Immature natural killer cell (primary cell): ENCODE measurements around the gene NUDT17. TPM values are rescaled to one million over a fixed set of nuclear protein-coding genes. Genes with fewer than 3 reads are reported as not detected.
"Not testable (repeated sequence)": the region's sequence is repeated elsewhere in the genome, so short reads cannot be mapped to it uniquely, and the experiment has no call there.

ENCODE experiments used
- DNase-seq, 3 donors: peaks; one replicate each; pipeline ENCODE4 v3.0.0; 2022; ENCODE audit warnings: mixed read lengths in 1 of 3
- H3K27ac Mint-ChIP-seq, 6 donors: one replicate each; pipeline ENCODE4 v1.8.0; 2020; ENCODE audit warnings: mixed read lengths in 6 of 6, mild to moderate bottlenecking in 5 of 6, inconsistent platforms in 4 of 6, moderate library complexity in 3 of 6
- H3K27me3 Mint-ChIP-seq, 3 donors: one replicate each; pipeline ENCODE4 v1.8.0; 2020 to 2021; ENCODE audit warnings: low read depth in 3 of 3, mild to moderate bottlenecking in 3 of 3, mixed read lengths in 3 of 3, moderate library complexity in 3 of 3, inconsistent platforms in 1 of 3
- H3K36me3 Mint-ChIP-seq, 3 donors: one replicate each; pipeline ENCODE4 v1.8.0; 2020; ENCODE audit warnings: mixed read lengths in 3 of 3, inconsistent platforms in 2 of 3, mild to moderate bottlenecking in 2 of 3
- H3K4me1 Mint-ChIP-seq, 2 donors: one replicate each; pipeline ENCODE4 v1.8.0; 2020; ENCODE audit warnings: inconsistent platforms in 2 of 2, mild to moderate bottlenecking in 2 of 2, mixed read lengths in 2 of 2, moderate library complexity in 1 of 2
- H3K4me3 Mint-ChIP-seq, 5 donors: one replicate each; pipeline ENCODE4 v1.8.0; 2020; ENCODE audit warnings: mild to moderate bottlenecking in 5 of 5, mixed read lengths in 5 of 5, inconsistent platforms in 3 of 5, moderate library complexity in 3 of 5
- H3K9me3 Mint-ChIP-seq, 6 donors: one replicate each; pipeline ENCODE4 v1.8.0; 2020; ENCODE audit warnings: mild to moderate bottlenecking in 6 of 6, mixed read lengths in 6 of 6, inconsistent platforms in 4 of 6, moderate library complexity in 3 of 6
- polyA plus RNA-seq, 3 donors: library from polyadenylated mRNA; unstranded; fragments of 300-500 nt; fragmentation: Illumina TruSeq; gene quantifications; one replicate each; pipeline ENCODE4 v1.2.3, GENCODE V29; 2021

NUDT17 gene, protein sequence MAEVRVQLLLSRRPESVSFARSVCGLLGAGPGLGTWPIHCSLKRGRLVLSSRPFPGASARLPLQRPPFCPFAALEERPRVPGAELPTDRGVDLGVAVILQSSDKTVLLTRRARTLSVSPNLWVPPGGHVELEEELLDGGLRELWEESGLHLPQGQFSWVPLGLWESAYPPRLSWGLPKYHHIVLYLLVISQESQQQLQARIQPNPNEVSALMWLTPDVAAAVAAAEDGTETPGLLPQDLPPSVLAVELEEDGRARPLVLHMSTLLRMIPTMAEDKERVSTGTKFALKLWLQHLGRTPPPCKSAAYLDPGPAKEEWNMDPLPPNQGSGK
- 1 to 10 TPM in 2 of 3 donors, not detected in 1; 3.8 to 4.1 TPM for polyA plus RNA-seq

DNA sequence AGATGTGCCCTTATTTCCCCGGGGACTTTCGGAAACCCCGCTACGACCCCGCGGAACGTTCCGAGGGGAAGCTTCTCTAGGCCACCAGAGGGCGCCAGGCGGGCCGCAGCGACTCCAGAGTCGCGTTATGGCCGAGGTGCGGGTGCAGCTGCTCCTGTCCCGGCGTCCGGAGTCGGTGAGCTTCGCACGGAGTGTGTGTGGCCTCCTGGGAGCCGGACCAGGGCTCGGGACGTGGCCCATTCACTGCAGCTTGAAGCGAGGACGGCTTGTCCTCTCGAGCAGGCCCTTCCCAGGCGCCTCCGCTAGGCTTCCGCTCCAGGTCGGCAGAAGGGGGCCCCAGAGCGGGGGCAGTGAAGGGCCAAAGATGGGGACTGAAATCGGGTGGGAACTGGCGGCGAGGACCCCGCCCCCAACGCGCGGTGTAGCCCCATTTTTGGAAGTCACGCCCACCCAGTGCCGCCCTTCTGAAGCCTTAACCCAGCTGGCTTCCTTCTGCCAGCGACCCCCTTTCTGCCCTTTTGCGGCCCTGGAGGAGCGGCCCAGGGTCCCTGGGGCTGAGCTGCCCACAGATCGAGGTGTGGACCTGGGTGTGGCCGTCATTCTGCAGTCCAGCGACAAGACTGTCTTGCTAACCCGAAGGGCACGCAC, at the start of gene NUDT17:
Gene NUDT17, plus strand, starts transcription at position 117 of the 648 bp plus-strand sequence. Its CDS starts 11 bp downstream, at position 128.
- Mint-ChIP-seq H3K27ac (peak within 1 kb of the TSS; percentile 19 to 84 (median 64)), H3K9me3 (no peaks in the 10 kb centered on the region), H3K36me3 (peaks cover 1 to 23% (median 17%) of the 10 kb centered on the region in 3 donors), H3K4me1 (peaks cover 6 to 7% of the 10 kb centered on the region in 2 donors), H3K27me3 (no peaks in the 10 kb centered on the region), H3K4me3 (no peak within 1 kb of the TSS)
- peak; percentile 68 to 75 (median 73) for DNase-seq

DNA sequence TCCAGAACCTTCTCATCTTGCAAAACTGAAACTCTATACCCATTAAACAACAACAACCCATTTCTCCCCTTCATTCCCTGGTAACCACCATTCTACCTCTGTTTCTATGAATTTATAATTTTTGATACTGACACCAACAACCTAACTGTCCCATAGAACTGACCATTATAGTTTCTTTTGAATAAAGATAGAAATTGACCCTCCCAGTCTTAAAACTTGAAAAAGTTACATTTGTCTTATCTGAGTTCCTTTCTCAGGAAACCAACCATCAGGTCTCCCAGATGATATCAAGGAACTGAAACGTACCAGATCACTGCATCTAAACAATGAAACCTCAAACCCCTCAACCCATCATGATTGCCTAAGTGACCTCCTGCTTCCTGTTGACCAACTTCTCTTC, 48.7 kb upstream of the NUDT17 start:
- Mint-ChIP-seq H3K4me1 (peaks cover 35 to 50% of the 10 kb centered on the region in 2 donors), H3K36me3 (peaks cover 24 to 54% (median 48%) of the 10 kb centered on the region in 3 donors), H3K27ac (peak overlapping the region in 2 of 6 donors; percentile 26 to 35), H3K9me3 (peaks cover 7 to 30% (median 21%) of the 10 kb centered on the region in 6 donors), H3K27me3 (peaks cover 2 to 7% (median 2%) of the 10 kb centered on the region in 3 donors), H3K4me3 (peak overlapping the region in 1 of 5 donors; percentile 28)
- no peak for DNase-seq

DNA sequence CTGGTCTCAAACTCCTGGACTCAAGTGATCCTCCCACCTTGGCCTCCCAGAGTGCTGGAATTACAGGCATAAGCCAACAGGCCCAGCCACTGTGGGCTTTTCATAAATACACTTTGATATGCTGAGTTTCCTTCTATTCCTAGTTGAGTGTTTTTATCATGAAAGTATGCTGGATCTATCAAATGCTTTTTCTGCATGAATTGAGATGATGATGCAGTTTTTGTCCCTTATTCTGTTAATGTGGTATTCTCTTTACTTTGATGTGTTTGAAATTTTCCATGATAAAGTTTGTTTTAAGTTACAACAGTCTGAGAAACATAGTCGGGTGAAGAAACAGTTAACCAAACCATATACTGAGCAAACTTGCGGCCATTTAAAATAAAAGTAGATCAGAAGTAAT, 45.6 kb upstream of the NUDT17 start:
- peaks cover 6 to 30% (median 21%) of the 10 kb centered on the region in 6 donors for H3K9me3 Mint-ChIP-seq
- H3K27ac Mint-ChIP-seq: peak overlapping the region in 3 of 6 donors; percentile 9 to 42 (median 23)
- no peak overlapping the region for H3K4me3 Mint-ChIP-seq
- peaks cover 24 to 48% (median 36%) of the 10 kb centered on the region in 3 donors for H3K36me3 Mint-ChIP-seq
- peaks cover 0 to 6% (median 0%) of the 10 kb centered on the region in 3 donors for H3K27me3 Mint-ChIP-seq
- no peak for DNase-seq
- H3K4me1 Mint-ChIP-seq: peaks cover 53 to 66% of the 10 kb centered on the region in 2 donors

DNA sequence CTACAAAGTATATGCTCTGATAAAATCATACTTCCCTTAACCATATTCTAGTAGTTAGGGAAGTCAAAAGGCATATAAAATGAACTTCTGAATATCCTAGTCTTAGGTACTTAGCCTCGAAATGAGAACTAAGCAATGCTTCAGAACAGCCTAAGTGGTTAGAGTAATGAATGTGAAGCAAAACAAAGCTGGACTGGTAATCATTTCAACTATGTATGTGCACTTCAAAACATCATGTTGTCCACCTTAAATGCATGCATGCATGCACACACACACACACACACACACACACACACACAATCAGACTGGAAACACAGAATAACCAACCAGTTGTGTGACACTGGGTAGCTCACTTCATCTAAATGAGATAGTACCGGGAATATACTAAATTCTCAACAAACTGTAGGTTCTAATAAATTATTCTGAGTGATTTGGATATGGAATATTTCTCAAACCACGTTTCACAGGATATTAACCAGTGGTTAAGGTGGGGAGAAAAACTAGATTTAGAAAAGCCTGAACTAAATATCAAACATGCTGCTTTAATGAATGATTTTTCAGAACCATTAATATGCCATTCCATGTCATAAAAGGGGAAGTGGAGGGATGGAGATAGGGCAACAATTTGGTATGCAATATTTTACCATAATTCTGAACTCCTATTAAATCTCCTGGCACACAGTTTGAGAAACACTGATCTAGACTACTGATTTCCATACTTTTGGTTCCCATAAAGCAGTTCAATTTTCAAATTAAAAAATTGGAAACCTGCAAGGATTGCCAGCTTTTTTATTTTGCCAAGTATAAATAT, 41.0 kb upstream of the NUDT17 start:
- Mint-ChIP-seq H3K4me3 (peak overlapping the region in 3 of 5 donors; percentile 6 to 63 (median 13)), H3K4me1 (peaks cover 53 to 85% of the 10 kb centered on the region in 2 donors), H3K27ac (no peak overlapping the region), H3K36me3 (peaks cover 0 to 5% (median 3%) of the 10 kb centered on the region in 3 donors), H3K27me3 (peaks cover 0 to 2% (median 0%) of the 10 kb centered on the region in 3 donors), H3K9me3 (no peaks in the 10 kb centered on the region)
- no peak for DNase-seq

DNA sequence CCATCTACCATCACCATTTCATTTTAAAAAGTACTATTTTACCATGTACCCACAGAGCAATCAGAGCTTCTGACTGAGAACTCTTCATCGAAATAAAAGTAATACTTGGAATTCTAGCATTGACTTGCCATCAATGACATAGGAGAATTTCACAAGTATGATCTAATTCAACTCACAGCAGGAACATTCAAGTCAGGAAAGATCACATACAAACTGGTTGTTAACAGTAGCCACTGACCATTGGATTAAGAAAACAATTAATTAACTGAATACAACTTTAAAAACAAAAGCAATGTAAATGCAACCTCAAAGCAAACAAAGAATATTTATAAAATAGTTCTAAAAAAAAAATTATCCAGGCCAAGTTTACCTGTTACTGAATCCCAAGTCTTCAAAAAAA, 40.4 kb upstream of the NUDT17 start:
- Mint-ChIP-seq H3K4me1 (peaks cover 49 to 79% of the 10 kb centered on the region in 2 donors), H3K27me3 (peaks cover 0 to 2% (median 0%) of the 10 kb centered on the region in 3 donors), H3K9me3 (no peaks in the 10 kb centered on the region), H3K36me3 (peaks cover 0 to 3% (median 0%) of the 10 kb centered on the region in 3 donors), H3K27ac (no peak overlapping the region), H3K4me3 (peak overlapping the region in 1 of 5 donors; percentile 13)
- no peak for DNase-seq

DNA sequence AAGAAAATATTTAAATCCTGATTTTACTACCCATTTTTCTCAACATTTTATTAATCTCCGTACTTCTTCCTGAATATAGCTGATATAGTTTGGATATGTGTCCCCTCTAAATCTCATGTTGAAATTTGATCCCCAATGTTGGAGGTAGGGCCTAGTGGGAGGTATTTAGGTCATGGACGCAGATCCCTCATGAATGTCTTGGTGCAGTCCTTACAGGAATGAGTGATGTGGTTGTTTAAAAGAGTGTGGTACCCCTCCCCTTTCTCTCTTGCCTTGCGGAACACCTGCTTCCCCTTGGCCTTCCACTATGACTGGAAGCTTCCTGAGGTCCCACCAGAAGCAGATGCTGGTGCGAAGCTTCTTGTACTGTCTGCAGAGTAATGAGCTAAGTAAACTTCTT, 39.0 kb upstream of the NUDT17 start:
- no peak for DNase-seq
- no peak overlapping the region for H3K4me3 Mint-ChIP-seq
- no peak overlapping the region for H3K27ac Mint-ChIP-seq
- H3K36me3 Mint-ChIP-seq: peaks cover 0 to 3% (median 0%) of the 10 kb centered on the region in 3 donors
- H3K9me3 Mint-ChIP-seq: no peaks in the 10 kb centered on the region
- peaks cover 43 to 69% of the 10 kb centered on the region in 2 donors for H3K4me1 Mint-ChIP-seq
- peaks cover 0 to 2% (median 0%) of the 10 kb centered on the region in 3 donors for H3K27me3 Mint-ChIP-seq

DNA sequence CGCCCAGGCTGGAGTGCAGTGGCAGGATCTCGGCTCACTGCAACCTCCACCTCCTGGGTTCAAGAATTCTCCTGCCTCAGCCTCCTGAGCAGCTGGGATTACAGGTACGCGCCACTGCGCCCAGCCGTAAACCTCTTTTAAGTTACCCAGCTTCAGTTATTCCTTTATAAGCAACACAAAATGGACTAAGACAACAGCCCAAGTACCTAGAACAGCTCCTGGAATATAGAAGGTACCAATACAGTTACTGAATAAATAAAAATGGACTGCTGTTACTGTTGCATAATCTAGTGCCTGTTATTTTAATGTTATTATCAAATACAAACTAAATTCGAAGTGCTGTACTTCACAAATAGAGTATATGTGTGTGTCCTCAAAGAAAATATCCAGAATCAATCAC, 38.6 kb upstream of the NUDT17 start:
- Mint-ChIP-seq H3K27me3 (peaks cover 0 to 2% (median 0%) of the 10 kb centered on the region in 3 donors), H3K4me3 (no peak overlapping the region), H3K4me1 (peaks cover 43 to 64% of the 10 kb centered on the region in 2 donors), H3K9me3 (no peaks in the 10 kb centered on the region), H3K36me3 (peaks cover 0 to 3% (median 0%) of the 10 kb centered on the region in 3 donors), H3K27ac (no peak overlapping the region)
- no peak for DNase-seq

DNA sequence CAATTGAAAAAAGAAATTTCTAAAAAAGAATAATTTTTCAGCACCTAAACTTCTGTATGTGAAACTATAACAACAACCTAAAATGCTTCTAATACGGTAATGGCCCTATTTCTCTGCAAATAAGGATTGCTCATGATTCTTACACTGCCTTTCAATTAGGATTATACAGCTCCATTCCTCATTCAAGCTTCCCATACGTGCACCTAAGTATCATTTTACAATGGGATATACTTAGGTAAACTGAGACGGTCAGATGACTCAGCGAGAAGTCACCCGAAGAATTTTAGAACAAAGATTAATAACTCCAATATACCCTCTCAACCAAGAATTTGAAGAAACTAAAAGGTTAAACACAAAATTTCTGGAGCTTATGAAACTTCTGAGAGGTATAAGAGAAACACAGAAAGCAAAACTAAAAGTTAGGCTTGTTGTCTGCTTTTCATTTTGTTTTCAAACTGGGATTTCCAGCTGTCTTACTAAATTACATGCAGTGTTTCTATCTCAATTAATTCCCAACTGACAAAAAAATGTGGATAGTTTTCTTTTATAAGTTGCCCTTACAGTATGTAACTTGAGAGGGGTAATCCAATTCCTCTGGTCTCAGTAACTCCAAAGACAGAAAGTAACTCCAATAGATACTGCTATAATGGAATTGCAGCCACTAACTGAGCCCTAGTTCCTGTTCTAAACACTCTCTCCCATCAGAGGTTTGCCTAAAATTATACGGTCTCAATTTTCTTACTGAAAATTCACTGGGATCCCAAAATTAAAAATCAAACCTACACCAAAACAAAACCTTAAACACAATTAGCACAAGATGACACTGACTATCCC, 32.2 kb upstream of the NUDT17 start:
- H3K4me1 Mint-ChIP-seq: peaks cover 8 to 21% of the 10 kb centered on the region in 2 donors
- not testable (repeated sequence) for H3K9me3 Mint-ChIP-seq, DNase-seq, H3K27me3 Mint-ChIP-seq, H3K36me3 Mint-ChIP-seq, H3K27ac Mint-ChIP-seq, H3K4me3 Mint-ChIP-seq

DNA sequence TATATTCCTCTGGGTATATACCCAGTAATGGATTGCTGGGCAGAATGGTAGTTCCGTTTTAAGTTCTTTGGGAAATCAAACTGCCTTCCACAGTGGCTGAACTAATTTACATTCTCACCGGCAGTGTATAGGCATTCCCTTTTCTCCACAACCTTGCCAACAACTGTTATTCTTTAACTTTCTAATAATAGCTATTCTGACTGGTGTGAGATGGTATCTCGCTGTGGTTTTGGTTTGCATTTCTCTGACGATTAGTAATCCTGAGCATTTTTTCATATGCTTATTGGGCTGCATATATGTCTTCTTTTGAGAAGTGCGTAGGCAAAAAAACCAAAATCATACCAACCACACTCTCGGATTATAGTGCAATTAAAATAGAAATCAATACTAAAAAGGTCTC, 27.3 kb upstream of the NUDT17 start:
- H3K4me1 Mint-ChIP-seq: peaks cover 7 to 22% of the 10 kb centered on the region in 2 donors
- DNase-seq: peak in 1 of 3 donors; percentile 23
- not testable (repeated sequence) for H3K4me3 Mint-ChIP-seq, H3K36me3 Mint-ChIP-seq, H3K27ac Mint-ChIP-seq, H3K9me3 Mint-ChIP-seq, H3K27me3 Mint-ChIP-seq

DNA sequence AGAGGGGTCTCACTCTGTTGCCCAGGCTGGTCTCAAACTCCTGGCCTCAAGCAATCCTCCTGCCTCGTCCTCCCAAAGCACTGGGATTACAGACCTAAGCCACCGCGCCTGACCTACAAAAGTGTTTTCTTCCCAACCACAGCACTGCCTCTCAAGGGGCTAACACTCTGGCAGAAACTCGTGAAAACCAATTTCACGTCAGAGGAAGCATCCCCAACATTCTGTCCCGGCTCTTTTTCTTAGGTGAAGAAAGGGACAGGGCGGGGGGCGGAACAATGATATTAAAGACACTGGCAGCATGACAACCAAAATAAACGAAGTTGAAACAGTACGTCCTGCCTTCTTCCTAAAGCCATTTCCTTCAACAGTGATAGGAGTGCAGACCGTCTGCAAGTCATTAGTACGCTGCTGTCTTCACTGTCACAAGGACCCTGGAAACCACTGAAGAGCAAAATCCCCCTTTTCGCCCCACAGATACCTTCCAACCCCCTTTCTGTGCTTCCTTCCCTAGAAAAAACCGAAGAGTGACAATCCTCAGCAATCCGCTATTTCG, 22.6 kb upstream of the NUDT17 start:
- peaks cover 25 to 35% of the 10 kb centered on the region in 2 donors for H3K4me1 Mint-ChIP-seq
- H3K9me3 Mint-ChIP-seq: not testable (repeated sequence)
- peaks cover 5 to 19% (median 13%) of the 10 kb centered on the region in 3 donors for H3K36me3 Mint-ChIP-seq
- H3K4me3 Mint-ChIP-seq: peak overlapping the region in 2 of 5 donors; percentile 32 to 59
- peak in 1 of 3 donors; percentile 18 for DNase-seq
- H3K27me3 Mint-ChIP-seq: peaks cover 5 to 12% (median 9%) of the 10 kb centered on the region in 3 donors
- H3K27ac Mint-ChIP-seq: peak overlapping the region in 4 of 6 donors; percentile 35 to 95 (median 49)

DNA sequence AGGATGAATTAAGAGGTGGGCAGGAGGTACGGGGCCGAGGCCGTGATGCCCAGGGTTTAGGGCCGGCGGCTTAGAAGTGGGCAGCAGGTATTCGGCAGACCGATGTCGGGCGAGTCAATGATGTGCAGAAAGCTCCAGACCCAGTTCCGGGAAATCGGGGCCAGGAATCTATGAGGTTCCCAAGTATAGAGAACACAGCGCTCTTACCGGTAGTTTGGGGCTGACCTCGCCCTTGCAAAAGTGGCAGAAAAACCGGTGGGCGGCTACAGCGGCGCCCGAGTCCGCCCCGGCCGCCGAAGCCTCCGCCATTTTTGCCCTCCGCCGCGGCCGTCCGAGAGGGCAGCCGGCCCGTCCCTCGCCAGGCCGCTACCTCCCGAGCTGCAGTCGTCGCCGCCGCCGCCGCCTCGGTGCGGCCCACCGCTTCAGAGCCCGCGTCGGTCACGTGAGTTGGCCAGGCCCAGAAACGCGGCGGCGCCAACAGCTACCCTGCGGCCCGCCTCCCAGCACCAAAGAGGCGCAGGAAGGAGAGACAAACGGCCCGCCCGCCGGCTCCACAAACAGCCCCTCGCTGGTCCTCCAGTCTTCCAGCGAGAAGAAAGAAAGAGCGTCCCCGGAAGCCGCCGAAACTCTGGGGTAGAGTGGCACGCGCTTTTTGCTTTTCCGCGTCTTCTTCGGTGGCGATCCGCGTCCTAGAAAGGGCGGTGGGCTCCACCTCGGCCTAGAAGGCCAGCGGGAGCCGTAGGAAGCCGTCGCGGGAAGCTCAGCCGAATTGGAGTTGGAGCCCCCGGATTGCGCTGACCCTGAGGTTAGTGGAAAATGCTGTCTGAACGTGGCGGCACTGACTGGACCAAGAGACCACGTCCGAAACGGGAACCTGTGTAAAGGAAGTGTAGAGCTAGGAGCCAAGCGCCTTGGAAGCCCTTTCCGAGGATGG, 21.6 kb upstream of the NUDT17 start, which contains the start of the genes POLR3C and RNF115:
Gene POLR3C, plus strand, starts transcription at position 636 of the 934 bp plus-strand sequence. CDS start 1,577 bp downstream, outside the sequence.
Gene RNF115, minus strand, starts transcription at position 531 of the 934 bp plus-strand sequence. Its CDS starts 222 bp downstream, at position 309.
- H3K27ac Mint-ChIP-seq: peak within 1 kb of the TSS; percentile 91 to 98 (median 96)
- peak within 1 kb of the TSS; percentile 96 to 99 (median 99) for H3K4me3 Mint-ChIP-seq
- H3K27me3 Mint-ChIP-seq: peaks cover 5 to 12% (median 9%) of the 10 kb centered on the region in 3 donors
- peaks cover 25 to 35% of the 10 kb centered on the region in 2 donors for H3K4me1 Mint-ChIP-seq
- no peaks in the 10 kb centered on the region for H3K9me3 Mint-ChIP-seq
- H3K36me3 Mint-ChIP-seq: peaks cover 10 to 28% (median 22%) of the 10 kb centered on the region in 3 donors
- peak; percentile 84 to 88 (median 86) for DNase-seq
